GM12872 (cell line): ENCODE measurements around the gene ACTR3C.

Experiments
- CTCF ChIP-seq: IDR thresholded peaks from 3 replicates; pipeline ENCODE4 v1.5.1; 2011; ENCODE audit warnings: low read depth, mild to moderate bottlenecking, low read length, moderate library complexity; ENCODE audit not compliant: insufficient read depth

Gene ACTR3C

GRCh38 chr7:150357270-150357669, 33.9 kb upstream of the ACTR3C start:
- no peak for TF ChIP-seq CTCF

- TF ChIP-seq CTCF, result peak; percentile 76
Observed at GRCh38 chr7:150356265-150356897, 33.0 kb upstream of the ACTR3C start.

GRCh38 chr7:150355666-150356059, 32.3 kb upstream of the ACTR3C start:
- no peak for TF ChIP-seq CTCF

- TF ChIP-seq CTCF, result no peak
Observed at GRCh38 chr7:150351587-150352194, 28.3 kb upstream of the ACTR3C start.

- no peak for TF ChIP-seq CTCF
Observed at GRCh38 chr7:150346922-150347321, 23.6 kb upstream of the ACTR3C start.

- TF ChIP-seq CTCF, result no peak
Observed at GRCh38 chr7:150345012-150345411, 21.7 kb upstream of the ACTR3C start.

- no peak for TF ChIP-seq CTCF
Observed at GRCh38 chr7:150344299-150344698, 21.0 kb upstream of the ACTR3C start.

GRCh38 chr7:150343225-150343624, 19.9 kb upstream of the ACTR3C start:
- TF ChIP-seq CTCF, result no peak
